ENCODE results near the gene L3MBTL2. TPM values are rescaled to one million over a fixed set of nuclear protein-coding genes. Genes with fewer than 3 reads are reported as not detected.
A peak's percentile ranks its signal among the peaks of the same experiment; 100 is the strongest.

L3MBTL2 gene
- total RNA-seq, 5 donors from 2014 or later (not counting 1 experiment from before 2014, with no cell fraction given), result 31.5 to 46.1 (median 42.1) TPM

- 90% methylated on average over 5 of the region's 21 CpGs for WGBS (ENCODE audit: insufficient coverage)
- H3K36me3 Mint-ChIP-seq, result peaks cover 18% of the 10 kb centered on the region
- ATAC-seq (replicated peaks in 1 of 4) (peak in 1 of 4 experiments; percentile 8), DNase-seq (no peak)
- POLR2A ChIA-PET, result no interaction called here
- Histone ChIP-seq H3K36me3 (ENCODE audit: control insufficient read depth in 2 of 2, extremely low read depth in 1 of 2, insufficient read depth in 1 of 2, low read length in 1 of 2) (peaks cover 33 to 56% of the 10 kb centered on the region in 2 donors), H3K4me3 (ENCODE audit: control insufficient read depth in 1 of 2, extremely low read depth in 1 of 2, low read length in 1 of 2) (no peak overlapping the region), H3K4me1 (ENCODE audit: control insufficient read depth in 1 of 2, extremely low read depth in 1 of 2, insufficient read depth in 2 of 2, low read length in 2 of 2) (no peaks in the 10 kb centered on the region), H3K27ac (ENCODE audit: low read length) (no peak overlapping the region), H3K27me3 (replicated peaks in 1 of 2; ENCODE audit: control insufficient read depth in 2 of 2, extremely low read depth in 1 of 2, insufficient read depth in 2 of 2, low read length in 1 of 2) (no peaks in the 10 kb centered on the region), H3K9me3 (no peaks in the 10 kb centered on the region)
- H3K9me3 Mint-ChIP-seq, result no peaks in the 10 kb centered on the region
- no peaks in the 10 kb centered on the region for H3K27me3 Mint-ChIP-seq
- no peak overlapping the region for H3K27ac Mint-ChIP-seq
- H3K4me1 Mint-ChIP-seq, result no peaks in the 10 kb centered on the region
- CTCF ChIA-PET, result no interaction called here
- H3K4me3 Mint-ChIP-seq, result no peak overlapping the region
Measured at GRCh38 chr22:41245917-41246499, 40.9 kb downstream of the L3MBTL2 start.

GRCh38 chr22:41247703-41248102 is 42.6 kb downstream of the L3MBTL2 start:
- WGBS (ENCODE audit: insufficient coverage), result 90% methylated on average over 7 of the region's 7 CpGs
- Mint-ChIP-seq H3K9me3 (no peaks in the 10 kb centered on the region), H3K27me3 (no peaks in the 10 kb centered on the region), H3K36me3 (peaks cover 23% of the 10 kb centered on the region), H3K4me1 (no peaks in the 10 kb centered on the region), H3K4me3 (no peak overlapping the region), H3K27ac (no peak overlapping the region)
- peaks cover 36 to 69% of the 10 kb centered on the region in 2 donors for H3K36me3 ChIP-seq (ENCODE audit: control insufficient read depth in 2 of 2, extremely low read depth in 1 of 2, insufficient read depth in 1 of 2, low read length in 1 of 2)
- H3K27me3 ChIP-seq (replicated peaks in 1 of 2; ENCODE audit: control insufficient read depth in 2 of 2, extremely low read depth in 1 of 2, insufficient read depth in 2 of 2, low read length in 1 of 2), result no peaks in the 10 kb centered on the region
- no peaks in the 10 kb centered on the region for H3K4me1 ChIP-seq (ENCODE audit: control insufficient read depth in 1 of 2, extremely low read depth in 1 of 2, insufficient read depth in 2 of 2, low read length in 2 of 2)
- H3K9me3 ChIP-seq, result no peaks in the 10 kb centered on the region
- ChIA-PET CTCF (no interaction called here), POLR2A (no interaction called here)
- no peak overlapping the region for H3K4me3 ChIP-seq (ENCODE audit: control insufficient read depth in 1 of 2, extremely low read depth in 1 of 2, low read length in 1 of 2)
- ATAC-seq (replicated peaks in 1 of 4) (no peak), DNase-seq (no peak)
- H3K27ac ChIP-seq (ENCODE audit: low read length), result no peak overlapping the region

GRCh38 chr22:41248314-41248713 is 43.2 kb downstream of the L3MBTL2 start:
- Histone ChIP-seq H3K4me3 (ENCODE audit: control insufficient read depth in 1 of 2, extremely low read depth in 1 of 2, low read length in 1 of 2) (no peak overlapping the region), H3K27ac (ENCODE audit: low read length) (no peak overlapping the region), H3K4me1 (ENCODE audit: control insufficient read depth in 1 of 2, extremely low read depth in 1 of 2, insufficient read depth in 2 of 2, low read length in 2 of 2) (no peaks in the 10 kb centered on the region), H3K27me3 (replicated peaks in 1 of 2; ENCODE audit: control insufficient read depth in 2 of 2, extremely low read depth in 1 of 2, insufficient read depth in 2 of 2, low read length in 1 of 2) (no peaks in the 10 kb centered on the region), H3K9me3 (no peaks in the 10 kb centered on the region), H3K36me3 (ENCODE audit: control insufficient read depth in 2 of 2, extremely low read depth in 1 of 2, insufficient read depth in 1 of 2, low read length in 1 of 2) (peaks cover 36 to 75% of the 10 kb centered on the region in 2 donors)
- no peaks in the 10 kb centered on the region for H3K9me3 Mint-ChIP-seq
- WGBS (ENCODE audit: insufficient coverage), result 94% methylated on average over 7 of the region's 15 CpGs
- peaks cover 26% of the 10 kb centered on the region for H3K36me3 Mint-ChIP-seq
- ChIA-PET CTCF (no interaction called here), POLR2A (no interaction called here)
- H3K27me3 Mint-ChIP-seq, result no peaks in the 10 kb centered on the region
- ATAC-seq (replicated peaks in 1 of 4) (no peak), DNase-seq (no peak)
- no peaks in the 10 kb centered on the region for H3K4me1 Mint-ChIP-seq
- H3K27ac Mint-ChIP-seq, result no peak overlapping the region
- H3K4me3 Mint-ChIP-seq, result no peak overlapping the region

GRCh38 chr22:41248758-41249157 is 43.6 kb downstream of the L3MBTL2 start:
- ChIA-PET POLR2A (no interaction called here), CTCF (no interaction called here)
- Mint-ChIP-seq H3K36me3 (peaks cover 26% of the 10 kb centered on the region), H3K4me1 (no peaks in the 10 kb centered on the region), H3K27me3 (no peaks in the 10 kb centered on the region), H3K9me3 (no peaks in the 10 kb centered on the region), H3K4me3 (no peak overlapping the region), H3K27ac (no peak overlapping the region)
- Histone ChIP-seq H3K4me3 (ENCODE audit: control insufficient read depth in 1 of 2, extremely low read depth in 1 of 2, low read length in 1 of 2) (no peak overlapping the region), H3K9me3 (no peaks in the 10 kb centered on the region), H3K4me1 (ENCODE audit: control insufficient read depth in 1 of 2, extremely low read depth in 1 of 2, insufficient read depth in 2 of 2, low read length in 2 of 2) (no peaks in the 10 kb centered on the region), H3K27me3 (replicated peaks in 1 of 2; ENCODE audit: control insufficient read depth in 2 of 2, extremely low read depth in 1 of 2, insufficient read depth in 2 of 2, low read length in 1 of 2) (no peaks in the 10 kb centered on the region), H3K36me3 (ENCODE audit: control insufficient read depth in 2 of 2, extremely low read depth in 1 of 2, insufficient read depth in 1 of 2, low read length in 1 of 2) (peaks cover 39 to 79% of the 10 kb centered on the region in 2 donors), H3K27ac (ENCODE audit: low read length) (no peak overlapping the region)
- 96% methylated on average over 10 of the region's 10 CpGs for WGBS (ENCODE audit: insufficient coverage)
- DNase-seq (no peak), ATAC-seq (replicated peaks in 1 of 4) (no peak)

GRCh38 chr22:41249442-41249841 is 44.3 kb downstream of the L3MBTL2 start:
- no peaks in the 10 kb centered on the region for H3K27me3 Mint-ChIP-seq
- no peaks in the 10 kb centered on the region for H3K4me1 ChIP-seq (ENCODE audit: control insufficient read depth in 1 of 2, extremely low read depth in 1 of 2, insufficient read depth in 2 of 2, low read length in 2 of 2)
- H3K4me3 ChIP-seq (ENCODE audit: control insufficient read depth in 1 of 2, extremely low read depth in 1 of 2, low read length in 1 of 2), result no peak overlapping the region
- ATAC-seq (replicated peaks in 1 of 4) (no peak), DNase-seq (no peak)
- 95% methylated on average over 7 of the region's 14 CpGs for WGBS (ENCODE audit: insufficient coverage)
- H3K36me3 ChIP-seq (ENCODE audit: control insufficient read depth in 2 of 2, extremely low read depth in 1 of 2, insufficient read depth in 1 of 2, low read length in 1 of 2), result peaks cover 35 to 85% of the 10 kb centered on the region in 2 donors
- H3K27ac ChIP-seq (ENCODE audit: low read length), result no peak overlapping the region
- no peaks in the 10 kb centered on the region for H3K9me3 ChIP-seq
- no peak overlapping the region for H3K4me3 Mint-ChIP-seq
- no peaks in the 10 kb centered on the region for H3K4me1 Mint-ChIP-seq
- ChIA-PET CTCF (no interaction called here), POLR2A (no interaction called here)
- H3K27me3 ChIP-seq (replicated peaks in 1 of 2; ENCODE audit: control insufficient read depth in 2 of 2, extremely low read depth in 1 of 2, insufficient read depth in 2 of 2, low read length in 1 of 2), result no peaks in the 10 kb centered on the region
- H3K36me3 Mint-ChIP-seq, result peaks cover 31% of the 10 kb centered on the region
- H3K9me3 Mint-ChIP-seq, result no peaks in the 10 kb centered on the region
- H3K27ac Mint-ChIP-seq, result no peak overlapping the region

GRCh38 chr22:41250127-41250526 is 45.0 kb downstream of the L3MBTL2 start:
- Histone ChIP-seq H3K9me3 (no peaks in the 10 kb centered on the region), H3K36me3 (ENCODE audit: control insufficient read depth in 2 of 2, extremely low read depth in 1 of 2, insufficient read depth in 1 of 2, low read length in 1 of 2) (peaks cover 37 to 86% of the 10 kb centered on the region in 2 donors), H3K4me1 (ENCODE audit: control insufficient read depth in 1 of 2, extremely low read depth in 1 of 2, insufficient read depth in 2 of 2, low read length in 2 of 2) (no peaks in the 10 kb centered on the region), H3K27me3 (replicated peaks in 1 of 2; ENCODE audit: control insufficient read depth in 2 of 2, extremely low read depth in 1 of 2, insufficient read depth in 2 of 2, low read length in 1 of 2) (no peaks in the 10 kb centered on the region), H3K4me3 (ENCODE audit: control insufficient read depth in 1 of 2, extremely low read depth in 1 of 2, low read length in 1 of 2) (no peak overlapping the region), H3K27ac (ENCODE audit: low read length) (no peak overlapping the region)
- no peak for ATAC-seq (replicated peaks in 1 of 4)
- Mint-ChIP-seq H3K27ac (no peak overlapping the region), H3K36me3 (peaks cover 33% of the 10 kb centered on the region), H3K27me3 (no peaks in the 10 kb centered on the region), H3K9me3 (no peaks in the 10 kb centered on the region), H3K4me3 (no peak overlapping the region), H3K4me1 (no peaks in the 10 kb centered on the region)
- POLR2A ChIA-PET, result interaction anchor here in 1 of 2 donors (0.6 kb wide), 1 partner anchor 535 kb away, joined by 7 read pairs; no protein-coding TSS in a partner anchor
- DNase-seq, result no peak
- 96% methylated on average over 8 of the region's 12 CpGs for WGBS (ENCODE audit: insufficient coverage)
- CTCF ChIA-PET, result no interaction called here

GRCh38 chr22:41252365-41252764 is 47.3 kb downstream of the L3MBTL2 start:
- ATAC-seq (replicated peaks in 1 of 4), result no peak
- no peaks in the 10 kb centered on the region for H3K9me3 ChIP-seq
- 100% methylated on average over 5 of the region's 8 CpGs for WGBS (ENCODE audit: insufficient coverage)
- H3K27ac ChIP-seq (ENCODE audit: low read length), result no peak overlapping the region
- no peak overlapping the region for H3K4me3 Mint-ChIP-seq
- no peak overlapping the region for H3K27ac Mint-ChIP-seq
- no peaks in the 10 kb centered on the region for H3K27me3 Mint-ChIP-seq
- H3K9me3 Mint-ChIP-seq, result no peaks in the 10 kb centered on the region
- ChIA-PET POLR2A (no interaction called here), CTCF (no interaction called here)
- peaks cover 41% of the 10 kb centered on the region for H3K36me3 Mint-ChIP-seq
- H3K27me3 ChIP-seq (replicated peaks in 1 of 2; ENCODE audit: control insufficient read depth in 2 of 2, extremely low read depth in 1 of 2, insufficient read depth in 2 of 2, low read length in 1 of 2), result no peaks in the 10 kb centered on the region
- no peaks in the 10 kb centered on the region for H3K4me1 ChIP-seq (ENCODE audit: control insufficient read depth in 1 of 2, extremely low read depth in 1 of 2, insufficient read depth in 2 of 2, low read length in 2 of 2)
- no peak overlapping the region for H3K4me3 ChIP-seq (ENCODE audit: control insufficient read depth in 1 of 2, extremely low read depth in 1 of 2, low read length in 1 of 2)
- DNase-seq, result no peak
- H3K36me3 ChIP-seq (ENCODE audit: control insufficient read depth in 2 of 2, extremely low read depth in 1 of 2, insufficient read depth in 1 of 2, low read length in 1 of 2), result peaks cover 36 to 90% of the 10 kb centered on the region in 2 donors
- no peaks in the 10 kb centered on the region for H3K4me1 Mint-ChIP-seq

Measured in T-cell (primary cell).